Activated T-cell treated with anti-CD3 and anti-CD28 coated beads, Interleukin-2, amount 50 U/mL, for 72 hours (primary cell): Measurements from ENCODE around the gene TNRC6B. TPM values are rescaled to one million over a fixed set of nuclear protein-coding genes. Genes with fewer than 3 reads are reported as not detected.

Experiments used
- ATAC-seq, 2 donors: fragments of 150-1000 bp; cut with Tn5 transposase; replicated peaks in 1 of 2; 2 replicates each; pipeline ENCODE4 v1.10.0; 2021; ENCODE audit warnings: moderate library complexity in 2 of 2, mild to moderate bottlenecking in 1 of 2
- DNase-seq, 2 donors: peaks; one replicate each; pipeline ENCODE4 v3.0.0; 2021 to 2022; ENCODE audit warnings: mixed read lengths in 1 of 2
- H3K27ac Mint-ChIP-seq: one replicate; pipeline ENCODE4 v1.8.0; 2022; ENCODE audit warnings: mild to moderate bottlenecking, moderate library complexity, mixed read lengths
- H3K27me3 Mint-ChIP-seq: one replicate; pipeline ENCODE4 v1.8.0; 2022; ENCODE audit warnings: low read depth, mixed read lengths
- H3K36me3 Mint-ChIP-seq, 2 donors: one replicate each; pipeline ENCODE4 v1.8.0; 2022; ENCODE audit warnings: mixed read lengths in 2 of 2, mild to moderate bottlenecking in 1 of 2; ENCODE audit not compliant: insufficient read depth in 2 of 2
- H3K4me1 Mint-ChIP-seq: one replicate; pipeline ENCODE4 v1.8.0; 2022; ENCODE audit warnings: low read depth, mixed read lengths
- H3K4me3 Mint-ChIP-seq, 2 donors: one replicate each; pipeline ENCODE4 v1.8.0; 2022; ENCODE audit warnings: mild to moderate bottlenecking in 2 of 2, mixed read lengths in 2 of 2, moderate library complexity in 2 of 2
- H3K9me3 Mint-ChIP-seq, 2 donors: one replicate each; pipeline ENCODE4 v1.8.0; 2022; ENCODE audit warnings: mixed read lengths in 2 of 2
- total RNA-seq, 2 donors: library from RNA; stranded (reverse); gene quantifications; one replicate each; pipeline ENCODE4 v1.2.3, GENCODE V29; 2022

The TNRC6B gene
- total RNA-seq, 2 donors from 2014 or later: 62.5 to 65.3 TPM

GRCh38 chr22:40261783-40262182 is 84.1 kb downstream of the TNRC6B start:
- no peaks in the 10 kb centered on the region for H3K27me3 Mint-ChIP-seq
- H3K4me3 Mint-ChIP-seq: no peak overlapping the region
- ATAC-seq: no peak
- H3K36me3 Mint-ChIP-seq: peaks cover 17 to 43% of the 10 kb centered on the region in 2 donors
- H3K4me1 Mint-ChIP-seq: peaks cover 61% of the 10 kb centered on the region
- peaks cover 0 to 4% of the 10 kb centered on the region in 2 donors for H3K9me3 Mint-ChIP-seq
- no peak for DNase-seq
- H3K27ac Mint-ChIP-seq: no peak overlapping the region

- no peaks in the 10 kb centered on the region for H3K27me3 Mint-ChIP-seq
- H3K4me1 Mint-ChIP-seq: peaks cover 47% of the 10 kb centered on the region
- peaks cover 0 to 4% of the 10 kb centered on the region in 2 donors for H3K9me3 Mint-ChIP-seq
- H3K27ac Mint-ChIP-seq: no peak overlapping the region
- no peak for ATAC-seq
- DNase-seq: no peak
- H3K4me3 Mint-ChIP-seq: no peak overlapping the region
- H3K36me3 Mint-ChIP-seq: peaks cover 17 to 41% of the 10 kb centered on the region in 2 donors
Measured at GRCh38 chr22:40263191-40263590, 85.5 kb downstream of the TNRC6B start.

GRCh38 chr22:40265783-40266182 is 88.1 kb downstream of the TNRC6B start:
- DNase-seq (no peak), ATAC-seq (peak in 1 of 2 donors; percentile 64)
- peaks cover 14 to 37% of the 10 kb centered on the region in 2 donors for H3K36me3 Mint-ChIP-seq
- peak overlapping the region; percentile 31 for H3K27ac Mint-ChIP-seq
- H3K27me3 Mint-ChIP-seq: no peaks in the 10 kb centered on the region
- H3K4me3 Mint-ChIP-seq: peak overlapping the region in 1 of 2 donors; percentile 10
- peaks cover 0 to 4% of the 10 kb centered on the region in 2 donors for H3K9me3 Mint-ChIP-seq
- H3K4me1 Mint-ChIP-seq: peaks cover 37% of the 10 kb centered on the region

- Mint-ChIP-seq H3K4me3 (no peak overlapping the region), H3K9me3 (peaks cover 0 to 1% of the 10 kb centered on the region in 2 donors), H3K36me3 (peaks cover 5 to 19% of the 10 kb centered on the region in 2 donors), H3K27ac (no peak overlapping the region), H3K4me1 (peaks cover 33% of the 10 kb centered on the region), H3K27me3 (no peaks in the 10 kb centered on the region)
- ATAC-seq: no peak
- no peak for DNase-seq
Measured at GRCh38 chr22:40270031-40270430, 92.3 kb downstream of the TNRC6B start.

- ATAC-seq (no peak), DNase-seq (no peak)
- peak overlapping the region; percentile 70 for H3K27ac Mint-ChIP-seq
- H3K36me3 Mint-ChIP-seq: peaks cover 0 to 11% of the 10 kb centered on the region in 2 donors
- no peaks in the 10 kb centered on the region for H3K27me3 Mint-ChIP-seq
- H3K9me3 Mint-ChIP-seq: no peaks in the 10 kb centered on the region
- peaks cover 33% of the 10 kb centered on the region for H3K4me1 Mint-ChIP-seq
- no peak overlapping the region for H3K4me3 Mint-ChIP-seq
Measured at GRCh38 chr22:40270748-40271373, 93.1 kb downstream of the TNRC6B start.

GRCh38 chr22:40271440-40271839 is 93.7 kb downstream of the TNRC6B start:
- peaks cover 33% of the 10 kb centered on the region for H3K4me1 Mint-ChIP-seq
- no peak overlapping the region for H3K4me3 Mint-ChIP-seq
- H3K36me3 Mint-ChIP-seq: peaks cover 1 to 7% of the 10 kb centered on the region in 2 donors
- H3K27ac Mint-ChIP-seq: peak overlapping the region; percentile 70
- DNase-seq (no peak), ATAC-seq (no peak)
- no peaks in the 10 kb centered on the region for H3K27me3 Mint-ChIP-seq
- H3K9me3 Mint-ChIP-seq: no peaks in the 10 kb centered on the region

- ATAC-seq: no peak
- H3K9me3 Mint-ChIP-seq: no peaks in the 10 kb centered on the region
- H3K27ac Mint-ChIP-seq: peak overlapping the region; percentile 57
- no peak overlapping the region for H3K4me3 Mint-ChIP-seq
- DNase-seq: no peak
- no peaks in the 10 kb centered on the region for H3K27me3 Mint-ChIP-seq
- H3K36me3 Mint-ChIP-seq: peaks cover 5 to 10% of the 10 kb centered on the region in 2 donors
- peaks cover 51% of the 10 kb centered on the region for H3K4me1 Mint-ChIP-seq
Measured at GRCh38 chr22:40273319-40273718, 95.6 kb downstream of the TNRC6B start.

- peak overlapping the region in 1 of 2 donors; percentile 81 for H3K4me3 Mint-ChIP-seq
Measured at GRCh38 chr22:40276996-40277823, 99.5 kb downstream of the TNRC6B start.

GRCh38 chr22:40279017-40279416 is 101.3 kb downstream of the TNRC6B start:
- Mint-ChIP-seq H3K4me1 (peaks cover 50% of the 10 kb centered on the region), H3K9me3 (no peaks in the 10 kb centered on the region), H3K36me3 (peaks cover 5 to 15% of the 10 kb centered on the region in 2 donors), H3K27me3 (no peaks in the 10 kb centered on the region), H3K27ac (peak overlapping the region; percentile 68), H3K4me3 (no peak overlapping the region)
- DNase-seq (no peak), ATAC-seq (no peak)

More at GRCh38 chr22:40276996-40277823, 99.5 kb downstream of the TNRC6B start:
- Mint-ChIP-seq H3K9me3 (no peaks in the 10 kb centered on the region), H3K27me3 (no peaks in the 10 kb centered on the region), H3K27ac (peak overlapping the region; percentile 25), H3K4me1 (peaks cover 43% of the 10 kb centered on the region), H3K36me3 (peaks cover 5 to 10% of the 10 kb centered on the region in 2 donors)
- DNase-seq (no peak), ATAC-seq (peak; percentile 23 to 49)

- peaks cover 9 to 24% of the 10 kb centered on the region in 2 donors for H3K36me3 Mint-ChIP-seq
- no peak overlapping the region for H3K27ac Mint-ChIP-seq
- H3K4me3 Mint-ChIP-seq: no peak overlapping the region
- no peak for ATAC-seq
- H3K9me3 Mint-ChIP-seq: no peaks in the 10 kb centered on the region
- no peak for DNase-seq
- H3K4me1 Mint-ChIP-seq: peaks cover 57% of the 10 kb centered on the region
- H3K27me3 Mint-ChIP-seq: no peaks in the 10 kb centered on the region
Measured at GRCh38 chr22:40281717-40282116, 104.0 kb downstream of the TNRC6B start.

- DNase-seq (no peak), ATAC-seq (peak; percentile 24 to 29)
- peaks cover 65% of the 10 kb centered on the region for H3K4me1 Mint-ChIP-seq
- peak overlapping the region; percentile 47 to 67 for H3K4me3 Mint-ChIP-seq
- peaks cover 19 to 30% of the 10 kb centered on the region in 2 donors for H3K36me3 Mint-ChIP-seq
- no peaks in the 10 kb centered on the region for H3K27me3 Mint-ChIP-seq
- no peaks in the 10 kb centered on the region for H3K9me3 Mint-ChIP-seq
- H3K27ac Mint-ChIP-seq: peak overlapping the region; percentile 64
Measured at GRCh38 chr22:40285513-40285912, 107.8 kb downstream of the TNRC6B start.

GRCh38 chr22:40289991-40290459 is 112.3 kb downstream of the TNRC6B start:
- peaks cover 72% of the 10 kb centered on the region for H3K4me1 Mint-ChIP-seq
- no peaks in the 10 kb centered on the region for H3K9me3 Mint-ChIP-seq
- ATAC-seq: peak; percentile 84 to 87
- H3K36me3 Mint-ChIP-seq: peaks cover 16 to 32% of the 10 kb centered on the region in 2 donors
- peak overlapping the region; percentile 88 for H3K27ac Mint-ChIP-seq
- no peaks in the 10 kb centered on the region for H3K27me3 Mint-ChIP-seq
- peak overlapping the region; percentile 70 to 73 for H3K4me3 Mint-ChIP-seq
- peak; percentile 57 to 70 for DNase-seq

GRCh38 chr22:40290516-40290915 is 112.8 kb downstream of the TNRC6B start:
- DNase-seq: no peak
- Mint-ChIP-seq H3K4me3 (peak overlapping the region; percentile 70 to 73), H3K9me3 (no peaks in the 10 kb centered on the region), H3K4me1 (peaks cover 70% of the 10 kb centered on the region), H3K27me3 (no peaks in the 10 kb centered on the region), H3K27ac (peak overlapping the region; percentile 88), H3K36me3 (peaks cover 18 to 36% of the 10 kb centered on the region in 2 donors)
- ATAC-seq: peak in 1 of 2 donors; percentile 30
